Limb (tissue), 2 donors: ENCODE data around the gene SP100.
"Not testable (repeated sequence)": the region's sequence is repeated elsewhere in the genome, so short reads cannot be mapped to it uniquely, and the experiment has no call there.

Experiments used
- DNase-seq, 2 donors: peaks; one replicate each; pipeline ENCODE4 v3.0.0-alpha.2; 2016; ENCODE audit errors: extremely low spot score in 2 of 2

Gene SP100

DNA sequence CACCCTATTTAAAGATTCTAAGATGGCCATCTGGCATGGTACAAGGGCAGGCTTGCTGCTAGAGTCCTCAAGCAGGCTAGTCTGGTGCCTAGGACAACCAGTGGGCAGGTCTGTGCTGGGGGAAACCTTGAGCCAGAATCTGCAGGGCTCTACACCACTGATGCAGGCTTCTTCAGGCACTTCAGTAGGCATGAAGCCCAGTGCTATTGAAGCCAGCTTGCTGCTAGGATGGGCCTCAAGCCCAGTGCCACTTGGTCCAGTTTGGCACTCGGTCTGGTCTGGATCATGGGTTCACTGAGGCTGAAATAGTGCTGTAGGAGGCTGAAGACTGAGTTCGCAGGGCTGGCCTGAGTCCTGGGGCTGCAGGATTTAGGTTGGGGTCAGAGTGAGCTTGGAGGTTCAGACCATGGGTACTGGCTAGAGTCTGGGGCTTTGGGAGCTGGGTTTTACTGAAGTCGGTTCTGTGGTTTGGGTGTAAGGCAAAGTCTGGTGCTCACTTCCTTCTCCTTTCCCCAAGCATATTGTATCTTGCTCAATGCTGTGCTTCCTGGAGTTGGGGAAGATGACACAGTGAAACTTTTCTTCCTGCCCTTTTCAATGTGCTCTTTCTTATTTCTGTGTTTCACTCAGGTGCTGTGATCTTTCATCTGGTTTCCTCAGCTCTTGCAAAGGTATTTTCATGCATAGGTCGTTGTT, 41.2 kb downstream of the SP100 start:
- DNase-seq = no peak

DNA sequence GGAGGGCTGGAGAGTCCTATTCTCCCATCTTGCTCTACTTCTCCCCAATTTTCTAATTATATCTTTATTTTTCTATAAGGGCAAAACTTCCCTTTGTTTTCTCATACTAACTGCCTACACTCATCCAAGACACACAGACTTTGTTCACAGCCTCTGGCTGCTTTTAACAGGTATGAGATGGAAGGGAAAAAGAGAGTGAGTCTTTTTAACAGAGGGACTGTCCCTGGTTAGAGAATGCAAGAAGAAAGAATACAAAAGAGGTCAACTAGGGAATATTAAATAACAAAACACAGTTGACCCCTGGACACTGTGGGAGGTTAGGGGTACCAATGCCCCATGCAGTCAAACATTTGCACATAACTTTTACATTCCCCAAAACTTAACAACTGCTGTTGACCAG, 41.8 kb downstream of the SP100 start:
- no peak for DNase-seq

DNA sequence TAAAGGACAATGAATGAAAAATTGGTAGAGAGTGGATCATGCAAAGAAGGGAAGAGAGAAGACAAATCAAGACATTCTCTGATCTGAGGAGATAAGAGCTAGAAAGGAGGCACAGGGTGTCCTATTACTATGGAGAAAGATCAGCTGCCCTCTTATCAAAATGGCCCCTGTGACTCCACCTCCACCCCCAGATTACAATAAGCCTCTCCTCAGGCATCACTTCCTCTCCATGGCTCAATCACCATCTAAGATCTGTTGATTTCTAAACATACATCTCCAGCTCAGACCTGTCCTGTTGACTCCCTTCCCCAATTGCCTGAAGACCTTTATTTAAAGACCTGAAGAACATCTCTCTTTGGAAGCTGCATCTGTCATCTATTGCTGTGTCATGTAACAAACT, 43.2 kb downstream of the SP100 start:
- DNase-seq = no peak

DNA sequence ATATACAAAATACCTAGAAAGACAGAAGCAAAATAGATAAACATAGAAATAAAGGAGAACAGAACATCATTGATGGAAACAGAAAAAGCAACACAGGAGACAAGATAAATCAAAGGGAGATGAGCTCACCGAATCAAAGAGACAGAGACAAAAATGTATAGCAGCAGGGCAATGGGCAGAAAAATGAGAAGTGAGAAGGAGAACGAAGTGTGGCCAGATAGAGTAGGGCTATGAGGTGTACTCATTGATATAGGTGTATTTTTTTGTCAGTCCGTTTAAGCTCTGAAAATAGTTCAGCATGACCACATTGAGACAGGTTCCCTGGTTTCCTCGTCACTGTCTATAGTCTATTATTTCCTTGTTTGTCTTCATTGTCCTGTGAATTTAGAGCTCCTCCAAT, 55.1 kb downstream of the SP100 start:
- no peak for DNase-seq

DNA sequence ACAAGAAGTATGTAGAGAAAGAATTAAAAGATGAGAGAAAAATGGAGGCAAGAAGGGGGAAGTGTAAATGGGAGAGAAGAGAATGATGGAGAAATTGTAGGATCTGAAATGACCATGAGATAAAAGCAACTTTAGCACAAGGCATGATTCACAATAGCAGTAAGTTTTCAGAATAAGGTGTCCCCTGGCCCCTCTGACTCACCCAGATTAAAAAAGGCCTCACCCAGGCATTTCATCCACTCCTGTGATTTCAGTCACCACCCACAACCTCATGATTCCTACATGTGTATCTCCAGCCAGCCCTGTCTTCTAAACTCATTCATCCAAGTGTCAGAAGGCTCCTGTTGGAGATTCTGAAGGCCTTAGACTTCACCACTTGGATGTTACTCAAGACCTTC, 56.6 kb downstream of the SP100 start:
- DNase-seq = no peak

DNA sequence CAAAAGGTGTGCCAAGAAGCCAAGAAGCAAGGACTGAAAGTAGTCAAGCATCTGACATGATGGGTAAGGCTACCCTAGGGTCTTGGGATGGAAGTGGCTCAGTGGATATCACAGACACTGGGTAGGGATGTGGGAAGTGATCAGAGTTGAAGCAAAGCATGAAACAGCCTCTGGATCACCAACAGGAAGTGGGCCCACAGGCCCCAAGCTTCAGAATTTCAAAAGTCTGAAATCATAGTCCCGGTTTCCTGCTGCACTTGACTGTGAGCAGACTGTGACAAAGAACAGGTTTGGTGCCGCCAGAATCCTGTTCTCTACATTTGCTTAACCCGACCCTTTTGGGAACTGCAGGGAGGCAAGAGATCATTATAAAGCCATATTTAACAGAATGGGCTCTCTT, 57.4 kb downstream of the SP100 start:
- no peak for DNase-seq

DNA sequence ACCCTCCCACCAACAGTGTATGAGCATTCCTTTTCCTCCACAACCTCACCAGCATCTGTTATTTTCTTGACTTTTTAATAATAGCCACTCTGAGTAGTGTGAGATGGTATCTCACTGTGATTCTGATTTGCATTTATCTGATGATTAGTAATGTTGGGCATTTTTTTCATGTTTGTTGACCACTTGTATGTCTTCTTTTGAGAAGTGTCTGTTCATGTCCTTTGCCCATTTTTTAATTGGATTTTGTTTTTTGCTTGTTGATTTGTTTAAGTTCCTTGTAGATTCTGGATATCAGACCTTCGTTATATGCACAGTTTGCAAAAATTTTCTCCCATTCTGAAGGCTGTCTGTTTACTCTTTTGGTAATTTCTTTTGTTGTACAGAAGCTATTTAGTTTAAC, 59.1 kb downstream of the SP100 start:
- DNase-seq = no peak

DNA sequence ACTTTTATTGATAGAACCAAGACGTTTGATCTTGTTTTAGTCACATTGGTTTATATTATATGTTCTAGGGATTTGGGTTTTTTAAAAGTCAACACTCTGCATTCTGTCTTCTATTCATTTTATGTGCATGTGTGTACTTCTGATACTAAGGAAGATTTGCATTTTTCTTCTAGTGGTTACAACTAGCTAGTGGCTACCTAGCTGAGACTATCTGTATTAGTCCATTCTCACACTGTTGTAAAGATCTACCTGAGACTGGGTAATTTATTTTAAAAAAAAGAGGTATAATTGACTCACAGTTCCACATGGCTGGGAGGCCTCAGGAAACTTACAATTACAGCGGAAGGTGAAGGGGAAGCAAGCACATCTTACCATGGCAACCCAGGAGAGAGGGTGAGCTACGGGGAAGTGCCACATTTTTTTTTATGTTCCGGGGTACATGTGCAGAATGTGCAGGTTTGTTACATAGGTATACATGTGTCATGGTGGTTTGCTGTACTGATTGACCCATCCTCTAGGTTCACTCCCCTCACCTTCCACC, 69.9 kb downstream of the SP100 start:
- no peak for DNase-seq

DNA sequence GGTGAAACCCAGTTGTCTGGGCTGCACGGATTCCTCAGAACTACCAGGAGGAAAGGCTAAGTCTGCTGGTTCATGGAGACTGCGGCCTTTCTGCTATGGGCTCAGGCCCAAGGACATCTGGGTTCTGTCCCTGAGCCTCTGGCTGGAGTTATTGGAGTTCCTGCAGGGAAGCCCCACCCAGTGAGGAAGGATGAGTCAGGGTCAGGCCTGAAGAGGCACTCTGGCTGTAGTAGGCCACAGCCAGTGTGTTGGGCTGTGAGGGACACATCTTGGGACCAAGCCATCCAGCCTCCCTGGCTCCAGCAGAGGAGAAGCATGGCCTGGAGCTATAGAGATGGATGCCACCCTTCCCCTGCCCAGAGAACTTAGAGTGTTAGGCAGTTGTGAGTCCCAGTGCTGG, 75.2 kb downstream of the SP100 start:
- DNase-seq = not testable (repeated sequence)

DNA sequence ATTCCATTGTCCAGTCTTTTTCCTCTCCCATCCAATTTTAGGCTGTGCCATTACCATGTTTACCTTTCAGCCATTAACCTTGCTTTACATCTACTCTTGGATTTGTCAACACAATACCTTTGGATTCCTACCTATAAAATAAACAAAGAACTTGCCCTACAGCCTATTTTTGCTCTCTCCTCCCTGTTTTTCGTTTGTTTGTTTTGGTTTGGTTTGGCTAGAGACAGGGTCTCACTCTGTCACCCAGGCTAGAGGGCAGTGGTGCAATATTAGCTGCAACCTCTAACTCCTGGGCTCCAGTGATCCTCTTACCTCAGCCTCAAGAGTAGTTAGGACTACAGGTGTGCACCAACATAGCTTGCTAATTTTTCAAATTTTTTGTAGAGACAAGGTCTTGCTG, 76.1 kb downstream of the SP100 start:
- DNase-seq = no peak

DNA sequence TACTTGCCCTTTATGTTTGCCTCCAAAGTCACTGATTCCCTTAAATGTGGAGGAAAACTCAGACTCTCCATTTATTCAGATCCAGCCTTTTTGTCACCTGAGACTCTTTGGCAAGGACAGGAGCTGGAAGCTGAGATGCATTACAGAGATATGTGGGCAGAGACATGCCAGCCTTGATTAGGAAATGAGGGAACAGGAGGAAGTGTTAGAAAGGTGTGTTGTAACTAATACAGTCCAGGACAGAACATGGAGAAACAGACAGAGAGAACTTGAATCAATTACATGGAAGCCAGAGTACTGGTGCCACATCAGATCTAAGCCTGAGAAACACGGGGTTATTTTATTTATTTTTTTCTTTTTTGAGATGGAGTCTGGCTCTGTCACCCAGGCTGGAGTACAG, 79.0 kb downstream of the SP100 start:
- no peak for DNase-seq

DNA sequence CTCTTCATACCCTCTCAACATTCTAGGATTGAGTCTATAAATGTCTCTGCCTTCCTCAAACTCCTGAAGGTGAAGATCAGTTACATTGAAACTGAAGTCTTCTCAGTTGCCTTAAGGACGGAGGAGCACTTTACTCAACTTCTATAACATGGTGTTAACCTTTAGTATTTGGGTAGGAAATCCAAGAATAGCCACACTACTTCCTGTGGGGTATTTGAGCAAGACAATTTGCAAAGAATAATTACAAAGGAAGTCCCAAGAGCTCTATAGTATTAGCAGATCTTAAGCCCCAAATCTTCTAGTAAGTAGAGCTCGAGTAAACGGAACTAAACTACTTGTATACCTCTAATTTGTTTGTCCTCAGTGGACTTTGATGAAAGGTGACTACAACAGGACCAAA, 80.9 kb downstream of the SP100 start:
- DNase-seq = no peak

DNA sequence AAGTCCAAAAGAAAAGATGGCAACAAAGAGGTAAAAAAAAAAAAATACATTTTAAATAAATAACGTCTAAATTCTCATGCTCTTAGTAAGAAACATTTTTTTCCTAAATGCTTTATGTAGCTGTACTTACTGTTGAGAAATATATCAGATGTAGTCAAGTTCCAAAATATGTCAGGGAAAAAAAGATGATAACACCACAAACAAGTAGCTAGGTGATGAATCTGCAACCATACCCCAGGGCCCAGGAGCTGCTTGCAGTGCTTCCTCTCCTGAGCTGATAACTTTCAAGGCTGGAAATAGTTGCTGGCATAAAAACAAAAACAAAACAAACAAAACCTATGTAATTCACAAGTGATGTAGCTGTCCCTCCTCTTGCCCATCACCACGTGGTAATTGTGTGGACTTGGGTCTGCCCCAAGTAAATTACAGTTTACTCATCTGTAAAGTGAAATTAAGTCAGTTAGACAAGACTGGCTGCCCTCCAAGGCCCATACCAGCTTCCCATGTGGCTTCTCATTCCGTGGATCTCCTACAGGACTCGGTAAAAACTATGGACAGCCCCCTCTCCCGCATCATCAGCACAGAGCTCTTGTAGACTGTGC, 82.6 kb downstream of the SP100 start:
- DNase-seq = no peak

DNA sequence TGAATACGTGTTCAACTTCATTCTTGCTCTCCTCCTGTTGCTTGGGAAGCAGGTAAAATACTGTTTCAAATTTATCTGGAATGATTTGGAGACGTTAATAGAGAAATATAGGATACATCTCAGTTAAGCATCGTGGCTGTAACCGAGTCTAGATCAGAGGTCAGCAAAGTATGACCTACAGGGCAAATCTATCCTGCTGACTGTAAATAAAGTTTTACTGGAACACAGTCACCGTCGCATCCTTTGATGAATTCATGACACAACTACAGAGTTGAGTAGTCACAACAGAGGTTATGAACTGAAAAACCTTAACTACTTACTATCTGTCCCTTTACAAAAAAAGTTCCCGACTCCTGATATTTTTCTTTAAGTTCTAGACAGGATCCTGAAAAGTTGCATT, 86.6 kb downstream of the SP100 start:
- DNase-seq = no peak

DNA sequence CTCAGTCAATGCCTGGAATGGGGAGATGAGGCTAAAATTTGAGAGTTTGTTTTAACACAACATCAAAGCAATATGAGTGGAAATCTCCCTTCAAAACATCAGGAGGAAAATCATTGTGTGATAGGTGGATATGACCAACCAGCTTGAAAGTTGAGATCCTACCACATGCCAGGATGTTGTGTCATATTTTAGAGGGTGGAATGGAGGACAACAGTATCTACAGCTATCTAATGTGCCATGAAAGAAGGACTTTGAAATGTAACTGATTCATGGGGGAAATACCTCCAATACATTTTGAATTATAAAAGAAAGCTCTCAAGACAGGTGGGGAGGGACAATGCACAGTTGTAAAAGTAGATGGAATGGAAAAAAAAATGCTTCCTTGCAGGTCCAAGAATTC, 87.8 kb downstream of the SP100 start:
- no peak for DNase-seq

DNA sequence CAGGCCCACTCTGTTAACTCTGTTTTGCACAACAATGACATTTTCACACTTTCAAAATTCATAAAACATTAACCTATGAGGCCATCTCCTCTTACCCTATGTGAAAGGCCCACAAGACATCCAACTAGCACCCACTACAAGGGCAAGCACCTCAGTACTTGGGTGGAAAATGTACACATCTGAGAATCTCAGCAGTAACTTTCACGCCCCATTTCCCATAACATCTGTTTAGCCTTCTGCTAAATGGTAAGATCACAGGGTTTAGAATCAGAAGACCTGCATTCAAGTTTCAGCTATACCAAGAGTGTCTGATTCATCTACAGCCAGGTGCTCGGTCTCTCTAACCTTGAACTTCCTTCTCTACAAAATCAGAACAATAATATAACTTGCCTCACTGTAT, 89.2 kb downstream of the SP100 start:
- no peak for DNase-seq

DNA sequence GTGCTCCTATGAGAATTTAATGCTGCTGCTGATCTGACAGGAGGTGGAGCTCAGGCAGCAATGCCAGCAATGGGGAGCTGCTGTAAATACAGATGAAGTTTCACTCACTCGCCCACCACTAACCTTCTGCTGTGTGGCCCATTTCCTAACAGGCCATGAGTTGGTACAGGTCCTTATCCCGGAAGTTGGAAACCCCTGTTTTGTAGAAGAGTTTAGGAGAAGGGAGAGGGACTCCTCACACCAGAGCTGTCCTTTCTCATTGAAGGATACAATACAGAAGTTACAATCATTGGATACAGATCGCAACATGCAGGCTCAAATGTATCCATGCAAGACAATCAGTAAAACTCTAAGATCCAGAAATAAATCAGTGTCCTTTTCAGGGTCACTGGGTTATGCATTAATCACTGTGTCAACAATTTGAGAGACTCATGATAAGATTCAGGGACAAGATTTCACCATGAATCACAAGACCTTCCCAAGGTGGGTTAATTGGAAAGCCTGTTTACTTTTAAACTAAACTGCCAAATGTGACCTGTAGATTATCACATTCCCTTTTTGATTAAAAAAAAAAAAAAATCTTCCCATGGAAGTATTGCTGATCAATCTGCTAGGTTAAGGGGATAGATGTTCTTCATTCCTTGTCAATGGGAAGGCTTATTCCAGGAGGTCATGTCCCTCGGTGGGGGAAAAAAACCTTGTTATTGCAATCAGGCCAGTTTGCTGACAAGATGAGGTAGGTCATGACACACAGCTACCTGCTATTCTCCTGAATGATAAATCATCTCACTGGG, 97.2 kb downstream of the SP100 start:
- no peak for DNase-seq

DNA sequence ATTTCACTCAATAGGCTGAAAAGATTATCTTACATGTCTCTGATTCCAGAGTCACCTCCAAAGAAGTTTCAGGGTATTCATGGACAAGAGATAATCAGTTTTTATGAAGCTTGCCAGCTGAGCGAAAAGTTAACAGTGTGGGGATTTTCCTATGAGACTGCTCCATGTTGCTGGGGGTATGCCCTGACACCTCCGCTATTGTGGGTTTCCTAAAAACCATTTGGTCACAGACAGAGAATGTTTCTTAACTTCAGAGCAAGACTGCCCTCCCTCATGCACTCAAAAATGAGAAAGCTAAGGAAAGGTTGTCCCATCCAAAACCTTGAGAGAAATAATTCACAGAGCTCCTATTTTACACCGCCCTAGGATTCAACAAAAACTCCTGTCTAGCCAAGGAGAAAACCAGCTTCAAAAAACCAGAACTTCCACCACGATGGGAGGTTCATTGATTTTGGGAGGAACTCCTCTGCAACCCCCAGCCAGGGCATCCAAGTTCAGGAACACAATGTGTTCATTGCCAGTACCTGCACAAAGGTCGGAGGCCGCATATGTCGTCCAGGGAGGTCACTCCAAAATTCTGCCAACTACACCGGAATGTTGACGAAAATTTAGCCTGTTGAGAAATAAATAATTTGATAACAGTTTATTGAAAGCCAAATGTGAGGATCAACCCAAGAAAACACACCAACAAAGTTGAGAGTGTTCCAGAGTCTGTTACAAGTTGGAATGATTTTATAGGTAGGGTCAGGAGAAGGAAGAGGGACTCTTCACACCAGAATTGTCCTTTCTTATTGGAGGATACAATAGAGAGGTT, 104.3 kb downstream of the SP100 start:
- DNase-seq = no peak

DNA sequence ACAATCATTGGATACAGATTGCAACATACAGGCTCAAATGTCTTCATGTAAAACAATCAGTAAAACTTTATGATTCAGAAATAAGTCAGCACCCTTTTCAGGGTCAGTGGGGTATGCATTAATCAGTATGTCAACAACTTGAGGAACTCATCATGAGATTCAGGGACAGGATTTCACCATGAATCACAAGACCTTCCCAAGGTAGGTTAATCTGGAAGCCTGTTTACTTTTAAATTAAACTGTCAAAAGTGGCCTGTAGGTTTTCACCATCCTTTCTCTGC, 104.8 kb downstream of the SP100 start:
- no peak for DNase-seq

DNA sequence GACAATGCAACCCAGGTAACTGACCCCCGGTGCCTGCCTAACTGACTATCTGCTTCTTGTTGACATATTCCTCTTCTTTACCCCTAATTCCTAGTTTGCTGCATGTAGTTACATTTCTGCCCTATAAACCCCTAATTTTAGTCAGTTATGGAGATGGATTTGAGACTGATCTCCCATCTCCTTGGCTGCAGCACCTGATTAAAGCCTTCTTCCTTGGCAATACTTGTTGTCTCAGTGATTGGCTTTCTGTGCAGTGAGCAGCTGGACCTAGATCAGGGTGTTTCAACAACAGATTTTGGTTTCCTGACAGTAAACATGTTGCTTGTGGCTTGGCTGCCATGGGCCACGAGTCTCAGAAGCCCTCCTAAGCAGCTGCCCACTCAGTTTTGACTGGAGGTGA, 105.4 kb downstream of the SP100 start:
- DNase-seq = no peak

DNA sequence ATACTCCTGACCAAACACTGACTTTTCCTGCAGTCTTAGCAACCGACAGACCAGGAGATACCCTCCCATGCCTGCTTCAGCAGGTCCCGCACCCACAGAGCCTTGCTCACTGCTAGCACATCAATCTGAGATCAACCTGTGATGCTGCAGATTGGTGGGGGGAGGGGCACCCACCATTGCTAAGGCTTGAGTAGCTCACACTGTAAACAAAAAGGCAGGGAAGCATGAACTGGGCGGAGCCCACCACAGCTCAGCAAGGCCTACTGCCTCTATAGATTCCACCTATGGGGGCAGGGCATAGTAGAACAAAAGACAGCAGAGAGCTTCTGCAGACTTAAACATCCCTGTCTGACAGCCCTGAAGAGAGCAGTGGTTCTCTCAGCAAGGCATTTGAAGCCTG, 109.7 kb downstream of the SP100 start:
- DNase-seq = no peak

DNA sequence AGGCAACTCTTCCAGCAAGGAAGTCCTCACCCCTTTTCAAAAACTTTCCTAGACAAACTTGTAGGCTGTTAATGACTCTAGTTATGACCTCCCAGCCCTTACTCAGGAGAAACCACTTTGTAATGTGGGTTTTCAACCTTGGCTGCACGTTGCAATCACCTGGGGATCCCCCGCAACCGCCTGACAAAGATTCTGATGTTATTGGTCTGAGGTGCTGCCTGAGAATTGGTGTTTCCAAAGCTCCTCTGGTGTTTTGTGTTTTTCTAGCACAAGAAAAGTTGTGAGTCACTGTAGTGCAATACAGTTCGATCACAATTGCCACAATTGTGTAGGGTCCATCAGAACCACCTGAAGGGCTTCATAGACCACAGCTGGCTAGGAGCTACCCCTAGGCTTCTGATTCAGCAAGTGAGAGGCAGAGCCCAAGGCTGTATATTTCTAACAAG, 121.6 kb downstream of the SP100 start:
- no peak for DNase-seq
